ENCODE results near the gene ZMYND8.
"Not testable (repeated sequence)": the region's sequence is repeated elsewhere in the genome, so short reads cannot be mapped to it uniquely, and the experiment has no call there.

DNA sequence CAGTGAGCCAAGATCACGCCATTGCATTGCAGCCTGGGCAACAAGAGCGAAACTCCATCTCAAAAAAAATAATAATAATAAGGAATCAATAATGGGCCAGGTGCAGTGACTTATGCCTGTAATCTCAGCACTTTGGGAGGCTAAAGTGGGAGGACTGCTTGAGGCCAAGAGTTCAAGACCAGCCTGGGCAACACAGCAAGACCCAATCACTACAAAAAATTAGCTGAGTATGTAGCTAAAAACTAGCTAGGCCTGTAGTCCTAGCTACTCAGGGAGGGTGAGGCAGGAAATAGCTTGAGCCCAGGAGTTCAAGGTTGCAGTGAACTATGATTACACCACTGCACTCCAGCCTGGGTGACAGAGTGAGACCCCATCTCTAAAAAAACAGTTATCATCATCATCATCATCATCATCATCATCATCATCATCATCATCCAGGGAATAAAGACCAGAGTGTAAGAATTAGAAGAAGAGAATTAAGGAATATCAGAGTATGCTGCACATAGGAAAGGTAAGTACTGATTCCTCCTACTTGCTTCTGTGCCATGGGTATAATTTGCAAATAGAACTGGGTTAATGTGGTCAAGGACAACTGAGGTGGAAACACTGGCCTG is 95.2 kb downstream of the ZMYND8 start:
- TF ChIP-seq, protein P1, sequence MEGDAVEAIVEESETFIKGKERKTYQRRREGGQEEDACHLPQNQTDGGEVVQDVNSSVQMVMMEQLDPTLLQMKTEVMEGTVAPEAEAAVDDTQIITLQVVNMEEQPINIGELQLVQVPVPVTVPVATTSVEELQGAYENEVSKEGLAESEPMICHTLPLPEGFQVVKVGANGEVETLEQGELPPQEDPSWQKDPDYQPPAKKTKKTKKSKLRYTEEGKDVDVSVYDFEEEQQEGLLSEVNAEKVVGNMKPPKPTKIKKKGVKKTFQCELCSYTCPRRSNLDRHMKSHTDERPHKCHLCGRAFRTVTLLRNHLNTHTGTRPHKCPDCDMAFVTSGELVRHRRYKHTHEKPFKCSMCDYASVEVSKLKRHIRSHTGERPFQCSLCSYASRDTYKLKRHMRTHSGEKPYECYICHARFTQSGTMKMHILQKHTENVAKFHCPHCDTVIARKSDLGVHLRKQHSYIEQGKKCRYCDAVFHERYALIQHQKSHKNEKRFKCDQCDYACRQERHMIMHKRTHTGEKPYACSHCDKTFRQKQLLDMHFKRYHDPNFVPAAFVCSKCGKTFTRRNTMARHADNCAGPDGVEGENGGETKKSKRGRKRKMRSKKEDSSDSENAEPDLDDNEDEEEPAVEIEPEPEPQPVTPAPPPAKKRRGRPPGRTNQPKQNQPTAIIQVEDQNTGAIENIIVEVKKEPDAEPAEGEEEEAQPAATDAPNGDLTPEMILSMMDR (IDR thresholded peaks at IDR 0.05) = not testable (repeated sequence)
- TF ChIP-seq ZFX (IDR thresholded peaks at IDR 0.05; ENCODE audit: borderline replicate concordance) = not testable (repeated sequence)
